Suprapubic skin (tissue), 4 donors: Measurements from ENCODE around the gene CYFIP1. TPM values are rescaled to one million over a fixed set of nuclear protein-coding genes. Genes with fewer than 3 reads are reported as not detected.

Experiments
- DNase-seq, 2 donors: peaks; one replicate each; pipeline ENCODE4 v3.0.0-alpha.2; 2019; ENCODE audit warnings: low spot score in 2 of 2
- H3K27ac ChIP-seq: fragments of 200-600 bp; sonication (generic); one replicate; pipeline ENCODE4 v1.5.1; 2019
- H3K27me3 ChIP-seq: fragments of 200-600 bp; sonication (generic); one replicate; pipeline ENCODE4 v1.5.1; 2019
- H3K36me3 ChIP-seq: fragments of 200-600 bp; sonication (generic); one replicate; pipeline ENCODE4 v1.5.1; 2019
- H3K4me1 ChIP-seq: fragments of 200-600 bp; sonication (generic); one replicate; pipeline ENCODE4 v1.5.1; 2019
- H3K4me3 ChIP-seq: fragments of 200-600 bp; sonication (generic); one replicate; pipeline ENCODE4 v1.5.1; 2019; ENCODE audit warnings: mild to moderate bottlenecking
- H3K9me3 ChIP-seq: fragments of 200-600 bp; sonication (generic); one replicate; pipeline ENCODE4 v1.5.1; 2019
- CTCF ChIP-seq, 2 donors: fragments of 200-600 bp in 1 of 2; fragments of 450-650 bp in 1 of 2; sonication (generic) in 1 of 2; IDR thresholded peaks; one replicate each; pipeline ENCODE4 v1.5.1; 2016 to 2019; ENCODE audit warnings: antibody characterized with exemption in 2 of 2, mild to moderate bottlenecking in 1 of 2, moderate library complexity in 1 of 2
- EP300 ChIP-seq: sonication (generic); formaldehyde crosslinking; IDR thresholded peaks from one replicate; pipeline ENCODE4 v1.6.1; 2017; ENCODE audit warnings: antibody characterized with exemption
- POLR2A ChIP-seq, 2 donors: fragments of 450-650 bp; IDR thresholded peaks; one replicate each; pipeline ENCODE4 v1.6.1; 2017; ENCODE audit warnings: antibody characterized with exemption in 2 of 2, mild to moderate bottlenecking in 2 of 2, moderate library complexity in 2 of 2
- POLR2AphosphoS5 ChIP-seq, 3 donors: sonication (generic); formaldehyde crosslinking; IDR thresholded peaks; one replicate each; pipeline ENCODE4 v1.6.1; 2017; ENCODE audit warnings: antibody characterized with exemption in 3 of 3
- WGBS: methylation state at CpG from one replicate; pipeline ENCODE4 v1.1.5; 2018; 5-methylcytosine and 5-hydroxymethylcytosine counted together
- total RNA-seq, 4 donors: library from RNA; depleted of rRNA; stranded (reverse); fragments of >200 nt; gene quantifications; one replicate each; pipeline ENCODE4 v1.1.0, GENCODE V29; 2016

Gene CYFIP1
- total RNA-seq, 4 donors from 2014 or later: 77.5 to 106 (median 99.4) TPM

- H3K27ac ChIP-seq: peak overlapping the region; percentile 97
- under 1% methylated on average over 16 of the region's 16 CpGs for WGBS
- TF ChIP-seq POLR2A (IDR thresholded peaks at IDR 0.05) (no peak), EP300 (no peak)
- no peaks in the 10 kb centered on the region for H3K9me3 ChIP-seq
- H3K4me1 ChIP-seq: peaks cover 18% of the 10 kb centered on the region
- no peaks in the 10 kb centered on the region for H3K27me3 ChIP-seq
- peak overlapping the region; percentile 84 for H3K4me3 ChIP-seq
- peaks cover 4% of the 10 kb centered on the region for H3K36me3 ChIP-seq
- DNase-seq: no peak
These were observed 141.0 kb downstream of the CYFIP1 start for GRCh38 chr15:22839046-22839695.

GRCh38 chr15:22838292-22839042 is 141.7 kb downstream of the CYFIP1 start, which contains the start of gene NIPA2:
TSS of gene NIPA2 (plus strand) at chr15:22838666. CDS start at chr15:22851732, 13,066 bp downstream.
- peak; percentile 50 to 78 for TF ChIP-seq POLR2A (IDR thresholded peaks at IDR 0.05)
- TF ChIP-seq CTCF (IDR thresholded peaks at IDR 0.05): no peak
- TF ChIP-seq POLR2AphosphoS5 (IDR thresholded peaks at IDR 0.05): peak; percentile 22 to 94 (median 93)
- TF ChIP-seq EP300: no peak
- DNase-seq: peak; percentile 99
- H3K4me3 ChIP-seq: peak within 1 kb of the TSS; percentile 84
- peak within 1 kb of the TSS; percentile 97 for H3K27ac ChIP-seq
- no peaks in the 10 kb centered on the region for H3K27me3 ChIP-seq
- H3K9me3 ChIP-seq: no peaks in the 10 kb centered on the region
- peaks cover 18% of the 10 kb centered on the region for H3K4me1 ChIP-seq
- H3K36me3 ChIP-seq: peaks cover 4% of the 10 kb centered on the region
- 0% methylated on average over 3 of the region's 83 CpGs for WGBS

GRCh38 chr15:22831473-22831872 is 148.7 kb downstream of the CYFIP1 start:
- Histone ChIP-seq H3K27ac (no peak overlapping the region), H3K9me3 (no peaks in the 10 kb centered on the region), H3K4me3 (no peak overlapping the region), H3K36me3 (peaks cover 12% of the 10 kb centered on the region), H3K27me3 (no peaks in the 10 kb centered on the region), H3K4me1 (no peaks in the 10 kb centered on the region)
- 74% methylated on average over 1 of the region's 1 CpG for WGBS
- DNase-seq: no peak
- TF ChIP-seq POLR2AphosphoS5 (IDR thresholded peaks at IDR 0.05) (no peak), POLR2A (IDR thresholded peaks at IDR 0.05) (no peak), CTCF (IDR thresholded peaks at IDR 0.05) (no peak), EP300 (no peak)

GRCh38 chr15:22827125-22827524 is 153.0 kb downstream of the CYFIP1 start:
- DNase-seq: no peak
- no peak for TF ChIP-seq POLR2AphosphoS5 (IDR thresholded peaks at IDR 0.05)
- no peak for TF ChIP-seq CTCF (IDR thresholded peaks at IDR 0.05)
- TF ChIP-seq POLR2A (IDR thresholded peaks at IDR 0.05): no peak
- no peak for TF ChIP-seq EP300
- no peak overlapping the region for H3K27ac ChIP-seq
- no peaks in the 10 kb centered on the region for H3K9me3 ChIP-seq
- no peaks in the 10 kb centered on the region for H3K4me1 ChIP-seq
- 65% methylated on average over 1 of the region's 1 CpG for WGBS
- no peaks in the 10 kb centered on the region for H3K27me3 ChIP-seq
- no peak overlapping the region for H3K4me3 ChIP-seq
- H3K36me3 ChIP-seq: peaks cover 33% of the 10 kb centered on the region

GRCh38 chr15:22823495-22824128 is 156.6 kb downstream of the CYFIP1 start:
- TF ChIP-seq POLR2A (IDR thresholded peaks at IDR 0.05): no peak
- TF ChIP-seq POLR2AphosphoS5 (IDR thresholded peaks at IDR 0.05): no peak
- TF ChIP-seq EP300: no peak
- TF ChIP-seq CTCF (IDR thresholded peaks at IDR 0.05): no peak
- Histone ChIP-seq H3K27ac (no peak overlapping the region), H3K36me3 (peaks cover 53% of the 10 kb centered on the region), H3K27me3 (no peaks in the 10 kb centered on the region), H3K4me3 (no peak overlapping the region), H3K4me1 (no peaks in the 10 kb centered on the region), H3K9me3 (no peaks in the 10 kb centered on the region)
- WGBS: 99% methylated on average over 23 of the region's 29 CpGs
- no peak for DNase-seq
